Fibroblast of pulmonary artery (primary cell): Measurements from ENCODE around the gene ZYX.

Experiments
- DNase-seq: peaks from one replicate; pipeline ENCODE4 v3.0.0-alpha.2; 2010; ENCODE audit warnings: low read depth
- H3K4me3 ChIP-seq: replicated peaks from 2 replicates; pipeline ENCODE4 v1.5.1; 2011; ENCODE audit warnings: low read depth, mild to moderate bottlenecking, control low read depth, low read length, moderate library complexity
- TF ChIP-seq, protein P1 (sequence below): IDR thresholded peaks from 2 replicates; pipeline ENCODE4 v1.5.1; 2011; ENCODE audit warnings: mild to moderate bottlenecking, control low read depth, low read length, inconsistent platforms; ENCODE audit errors: missing control alignments

ZYX gene

DNA sequence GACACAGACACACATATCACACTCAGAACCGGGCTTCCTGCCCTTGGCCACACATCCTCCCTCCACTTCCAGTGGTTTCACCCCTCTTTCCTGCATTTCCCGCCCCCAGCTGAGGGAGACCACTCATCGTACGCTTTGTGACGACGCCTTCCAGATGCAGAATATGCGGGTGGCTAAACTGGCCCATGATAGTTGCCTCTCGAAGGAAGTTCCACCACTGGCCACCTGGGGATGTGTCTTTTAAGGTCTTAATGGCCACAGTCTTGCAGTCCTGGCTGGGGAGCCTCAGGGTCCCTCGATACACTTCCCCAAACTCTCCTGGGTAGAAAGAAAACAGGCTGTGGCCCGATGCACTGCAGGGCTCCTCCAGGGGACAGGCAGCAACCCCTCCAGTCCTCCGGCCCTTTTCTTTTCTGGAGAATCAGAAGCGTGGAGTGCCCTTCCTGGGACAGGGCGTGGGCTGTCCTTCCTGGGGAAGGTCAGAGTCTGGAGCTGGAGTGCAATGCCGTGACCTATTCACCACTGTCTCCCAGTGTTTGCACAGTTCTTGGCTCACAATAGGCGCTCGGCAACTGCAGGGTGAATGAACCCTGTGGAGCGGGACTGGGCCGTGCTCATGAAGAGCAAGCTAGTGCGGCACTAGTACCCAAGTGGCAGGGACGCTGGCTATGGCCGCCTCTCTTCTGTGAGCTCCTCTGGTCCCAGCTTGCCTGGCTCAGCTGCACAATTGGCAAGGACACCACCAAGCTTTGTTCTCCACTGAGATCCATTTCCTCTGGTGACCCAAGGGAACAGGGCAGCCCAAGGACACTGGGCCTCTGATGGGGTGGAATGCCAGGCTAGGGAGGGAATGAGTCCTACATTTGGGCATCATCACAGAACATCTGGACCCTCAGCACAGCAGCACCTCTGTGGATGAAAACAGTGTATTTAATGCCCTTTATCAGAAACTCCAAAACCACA is 14.3 kb downstream of the ZYX start:
- no peak for DNase-seq
- no peak overlapping the region for H3K4me3 ChIP-seq
- TF ChIP-seq, protein P1, sequence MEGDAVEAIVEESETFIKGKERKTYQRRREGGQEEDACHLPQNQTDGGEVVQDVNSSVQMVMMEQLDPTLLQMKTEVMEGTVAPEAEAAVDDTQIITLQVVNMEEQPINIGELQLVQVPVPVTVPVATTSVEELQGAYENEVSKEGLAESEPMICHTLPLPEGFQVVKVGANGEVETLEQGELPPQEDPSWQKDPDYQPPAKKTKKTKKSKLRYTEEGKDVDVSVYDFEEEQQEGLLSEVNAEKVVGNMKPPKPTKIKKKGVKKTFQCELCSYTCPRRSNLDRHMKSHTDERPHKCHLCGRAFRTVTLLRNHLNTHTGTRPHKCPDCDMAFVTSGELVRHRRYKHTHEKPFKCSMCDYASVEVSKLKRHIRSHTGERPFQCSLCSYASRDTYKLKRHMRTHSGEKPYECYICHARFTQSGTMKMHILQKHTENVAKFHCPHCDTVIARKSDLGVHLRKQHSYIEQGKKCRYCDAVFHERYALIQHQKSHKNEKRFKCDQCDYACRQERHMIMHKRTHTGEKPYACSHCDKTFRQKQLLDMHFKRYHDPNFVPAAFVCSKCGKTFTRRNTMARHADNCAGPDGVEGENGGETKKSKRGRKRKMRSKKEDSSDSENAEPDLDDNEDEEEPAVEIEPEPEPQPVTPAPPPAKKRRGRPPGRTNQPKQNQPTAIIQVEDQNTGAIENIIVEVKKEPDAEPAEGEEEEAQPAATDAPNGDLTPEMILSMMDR: peak; percentile 24

DNA sequence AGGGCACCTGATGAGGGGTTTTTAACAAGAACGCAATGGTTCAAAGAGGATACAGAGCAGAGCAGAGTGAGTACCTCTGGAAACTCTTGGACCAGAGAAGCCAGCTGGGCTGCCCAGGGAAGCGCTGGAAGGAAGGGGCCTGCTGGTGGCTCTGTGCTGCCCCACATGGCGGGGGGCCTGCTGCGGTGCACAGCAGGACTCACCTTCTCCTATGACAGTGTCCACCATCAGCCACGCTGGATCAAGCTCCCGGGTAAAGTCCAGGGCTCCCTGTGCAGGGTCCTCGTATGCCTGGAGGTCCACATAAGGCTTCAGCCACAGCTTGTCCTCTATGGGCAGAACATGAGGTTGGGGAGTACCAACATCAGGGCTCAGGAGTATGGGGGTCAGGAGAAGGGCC is 15.0 kb downstream of the ZYX start:
- DNase-seq: no peak
- TF ChIP-seq, protein P1: no peak
- no peak overlapping the region for H3K4me3 ChIP-seq

DNA sequence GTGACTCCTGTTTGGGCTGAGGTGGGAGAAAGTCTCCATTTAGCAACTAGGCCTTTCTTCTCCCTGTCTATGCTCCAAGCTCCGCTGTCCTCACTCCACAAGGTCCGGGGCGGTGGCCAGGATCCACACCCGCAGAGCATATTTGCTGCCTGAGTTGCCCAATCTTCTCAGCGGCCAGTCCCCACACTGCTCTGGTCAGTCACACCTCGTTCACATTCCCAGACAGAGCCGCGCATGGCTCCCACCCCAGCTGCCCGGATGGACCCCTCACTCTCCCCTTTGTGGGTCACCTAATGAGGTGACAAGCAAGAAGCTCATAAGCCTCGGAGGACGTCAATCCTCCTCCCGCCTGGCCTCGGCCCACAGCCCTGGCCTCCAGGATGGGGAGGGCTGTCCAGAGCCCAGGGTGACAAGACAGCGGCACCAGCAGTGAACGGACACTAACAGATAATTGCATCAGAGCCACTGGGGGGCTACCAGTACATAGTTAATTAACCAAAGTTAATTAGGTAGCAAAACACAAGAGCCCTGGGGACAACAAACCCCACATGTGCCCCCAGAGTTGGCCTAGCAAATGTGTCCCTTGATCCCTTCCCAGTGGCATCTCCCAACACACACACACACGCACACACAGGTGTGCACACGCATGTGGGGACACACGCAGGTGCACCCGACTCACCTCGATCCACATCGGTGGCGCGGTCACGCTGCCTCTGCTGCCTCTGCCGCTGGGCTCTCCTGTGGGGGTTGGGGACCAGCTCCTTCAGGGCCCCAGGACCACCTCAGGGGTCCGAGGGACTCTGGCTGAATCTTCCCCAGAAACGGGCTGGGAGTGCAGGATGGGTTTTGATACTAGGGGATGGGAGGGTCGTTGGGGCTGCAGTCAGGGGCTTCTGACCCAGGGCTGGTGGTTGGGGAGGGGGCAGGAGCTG is 15.7 kb downstream of the ZYX start:
- TF ChIP-seq, protein P1: no peak
- H3K4me3 ChIP-seq: no peak overlapping the region
- no peak for DNase-seq

DNA sequence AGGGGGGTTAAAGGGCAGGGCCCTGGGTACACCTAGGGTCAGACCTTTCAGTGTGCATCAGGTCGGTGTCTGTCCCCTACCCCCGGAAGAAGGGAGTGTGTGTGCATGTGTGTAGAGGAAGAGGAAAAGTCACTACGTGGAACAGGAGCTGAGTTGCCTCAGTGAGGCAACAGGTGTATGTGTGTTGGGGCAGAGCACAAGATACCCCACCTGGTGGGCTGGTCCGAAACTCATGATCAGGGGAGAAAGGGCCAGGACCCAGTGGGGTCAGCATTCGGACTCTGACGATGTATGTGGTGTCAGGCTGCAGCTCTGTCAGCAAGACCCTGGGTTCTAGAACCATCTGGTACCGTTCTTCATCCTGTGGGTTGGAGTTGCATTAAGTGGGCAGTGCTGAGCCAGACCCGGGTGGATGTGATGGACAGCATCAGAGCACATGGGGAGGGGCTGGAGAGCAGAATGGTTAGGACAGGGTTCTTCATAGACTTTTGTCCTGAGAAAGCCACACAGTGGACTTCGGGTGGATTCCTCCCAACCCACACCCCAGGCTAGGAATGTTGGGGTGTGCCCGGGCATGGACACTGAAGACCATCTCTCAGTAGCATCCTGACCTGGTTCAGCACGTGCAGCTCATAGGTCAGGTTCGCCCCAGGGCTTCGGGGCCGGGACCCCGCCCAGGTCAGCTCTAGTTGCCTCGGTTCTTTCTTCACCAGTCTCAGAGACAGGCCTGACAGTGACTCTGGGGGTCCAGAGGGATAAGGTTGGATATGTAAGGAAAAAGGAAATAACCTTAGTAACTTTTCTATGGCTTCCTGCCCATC is 16.8 kb downstream of the ZYX start:
- DNase-seq: no peak
- H3K4me3 ChIP-seq: no peak overlapping the region
- TF ChIP-seq, protein P1: no peak

DNA sequence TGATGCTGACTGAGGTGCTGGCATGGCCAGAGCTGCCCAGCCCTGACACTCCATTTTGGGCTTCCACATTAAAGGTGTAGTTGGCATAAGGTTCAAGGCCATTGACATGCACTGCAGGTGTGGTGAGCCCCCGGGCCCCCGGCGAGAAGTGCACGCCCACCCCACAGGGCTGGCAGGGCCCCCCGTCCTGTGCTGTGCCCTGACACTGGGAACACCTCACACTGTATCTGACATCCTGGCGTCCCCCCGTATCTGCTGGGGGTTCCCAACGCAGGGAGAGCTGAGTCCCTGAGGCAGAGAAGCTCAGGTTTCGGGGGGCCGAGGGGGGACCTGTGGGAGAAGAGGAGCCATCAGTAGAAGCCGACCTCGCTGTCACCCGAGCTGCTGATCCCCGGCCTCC is 17.5 kb downstream of the ZYX start:
- no peak for DNase-seq
- no peak overlapping the region for H3K4me3 ChIP-seq
- TF ChIP-seq, protein P1: no peak

DNA sequence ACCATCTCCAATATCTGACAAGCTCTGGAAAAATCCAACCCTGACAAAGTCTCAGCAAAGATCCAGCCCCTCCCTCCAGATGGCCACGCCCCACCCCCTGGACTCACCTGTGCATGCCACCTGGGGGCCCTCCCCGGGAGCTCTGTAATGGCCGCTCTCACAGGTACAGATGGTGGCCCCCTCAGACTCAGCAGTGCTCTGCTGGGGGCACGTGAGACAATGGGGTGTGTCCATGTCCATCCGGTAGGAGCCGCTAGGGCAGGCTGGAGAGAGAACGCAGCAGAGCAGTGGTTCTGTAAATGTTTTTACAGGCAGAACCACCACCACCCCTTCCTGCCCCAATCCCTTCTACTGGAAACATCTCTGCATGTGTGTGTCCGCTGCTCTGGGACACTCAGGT is 18.0 kb downstream of the ZYX start:
- TF ChIP-seq, protein P1: no peak
- DNase-seq: no peak
- no peak overlapping the region for H3K4me3 ChIP-seq
